GM18499 (cell line): ENCODE data around the gene AP3B1.

ENCODE experiments used
- ATAC-seq: cut with Tn5 transposase; IDR thresholded peaks from one replicate; pipeline ENCODE4 v1.9.1; 2021; ENCODE audit warnings: moderate number of reproducible peaks; ENCODE audit not compliant: insufficient read depth, unreplicated experiment

AP3B1 gene

GRCh38 chr5:78008356-78008967, 286.0 kb downstream of the AP3B1 start:
- no peak for ATAC-seq

- ATAC-seq = no peak
Measured at GRCh38 chr5:78007233-78007632, 287.3 kb downstream of the AP3B1 start.

GRCh38 chr5:78006449-78006848, 288.0 kb downstream of the AP3B1 start:
- no peak for ATAC-seq

- no peak for ATAC-seq
Measured at GRCh38 chr5:78005021-78005785, 289.3 kb downstream of the AP3B1 start.

- ATAC-seq = no peak
Measured at GRCh38 chr5:78004559-78004958, 289.9 kb downstream of the AP3B1 start.

DNA sequence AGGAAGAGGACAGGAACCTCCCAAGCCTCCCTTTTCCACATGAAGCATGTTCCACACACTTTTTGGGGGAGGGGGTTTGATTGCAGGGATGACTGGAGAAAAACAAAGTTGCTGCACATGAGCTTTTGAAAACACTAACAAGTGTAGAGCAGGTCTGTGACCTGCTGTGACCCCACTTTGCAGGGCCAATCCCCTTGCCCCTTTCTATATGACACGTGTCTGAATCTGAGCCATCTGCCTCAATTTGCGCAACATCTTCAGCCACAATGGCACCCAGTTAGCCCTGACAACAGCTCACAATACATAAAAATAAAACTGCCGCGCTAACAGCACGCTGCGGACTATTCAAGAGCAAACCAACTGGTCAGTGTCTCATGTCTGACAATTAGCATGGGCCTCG, 290.6 kb downstream of the AP3B1 start:
- no peak for ATAC-seq

GRCh38 chr5:78003450-78003849, 291.0 kb downstream of the AP3B1 start:
- no peak for ATAC-seq

- no peak for ATAC-seq
Measured at GRCh38 chr5:78002690-78003089, 291.8 kb downstream of the AP3B1 start.

- no peak for ATAC-seq
Measured at GRCh38 chr5:78001197-78001596, 293.3 kb downstream of the AP3B1 start.

- ATAC-seq = no peak
Measured at GRCh38 chr5:78000191-78000590, 294.3 kb downstream of the AP3B1 start.

- ATAC-seq = no peak
Measured at GRCh38 chr5:77999399-77999798, 295.1 kb downstream of the AP3B1 start.

- no peak for ATAC-seq
Measured at GRCh38 chr5:77996943-77997342, 297.6 kb downstream of the AP3B1 start.

GRCh38 chr5:77995793-77996409, 298.6 kb downstream of the AP3B1 start:
- no peak for ATAC-seq

- no peak for ATAC-seq
Measured at GRCh38 chr5:77994943-77995342, 299.6 kb downstream of the AP3B1 start.

GRCh38 chr5:77993855-77994318, 300.6 kb downstream of the AP3B1 start:
- ATAC-seq = no peak

GRCh38 chr5:77993141-77993854, 301.2 kb downstream of the AP3B1 start:
- ATAC-seq = no peak

GRCh38 chr5:77991084-77991483, 303.4 kb downstream of the AP3B1 start:
- no peak for ATAC-seq

DNA sequence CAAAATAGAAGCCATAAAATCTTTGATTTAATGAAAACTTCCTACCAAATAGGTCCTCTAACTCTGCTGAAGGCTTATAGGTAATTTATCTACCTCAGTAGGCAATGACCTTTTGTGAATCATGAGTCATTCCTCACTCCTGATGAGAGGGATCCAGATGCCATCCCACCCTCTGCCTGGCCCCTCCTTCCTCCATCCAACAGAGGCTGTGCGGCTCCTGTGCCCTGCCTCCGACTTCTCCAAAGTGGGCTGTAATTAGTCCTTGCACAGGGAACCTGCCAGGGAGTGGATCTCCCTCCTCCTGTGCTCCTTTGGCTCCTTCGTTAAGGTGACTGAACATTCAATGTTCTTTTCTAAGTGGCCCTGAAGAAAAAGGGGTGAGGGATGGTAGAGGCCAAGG, 304.5 kb downstream of the AP3B1 start:
- ATAC-seq = no peak

DNA sequence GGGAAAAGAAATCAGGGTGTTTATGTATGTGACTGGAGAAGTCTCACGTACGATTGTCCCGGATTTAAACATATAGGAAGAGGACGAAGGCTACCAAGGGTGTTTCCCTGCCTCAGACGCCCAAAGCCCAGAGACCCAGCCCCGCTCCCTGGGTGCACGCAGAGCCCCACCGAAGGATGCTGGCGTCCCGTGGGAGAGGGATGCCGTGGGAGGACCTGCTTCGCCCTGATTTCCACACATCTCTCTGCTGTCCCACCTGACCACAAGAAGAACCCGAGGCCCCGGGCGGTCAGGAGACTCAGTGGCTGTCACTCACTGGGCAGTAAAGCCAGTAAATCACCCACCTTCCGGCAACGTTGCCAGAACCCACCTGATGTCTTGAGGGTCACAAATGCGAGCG, 306.5 kb downstream of the AP3B1 start:
- no peak for ATAC-seq

GRCh38 chr5:77987331-77987730, 307.2 kb downstream of the AP3B1 start:
- ATAC-seq = no peak

GRCh38 chr5:77986261-77986660, 308.2 kb downstream of the AP3B1 start:
- no peak for ATAC-seq
